ENCODE results near the gene SEL1L3.

The SEL1L3 gene

DNA sequence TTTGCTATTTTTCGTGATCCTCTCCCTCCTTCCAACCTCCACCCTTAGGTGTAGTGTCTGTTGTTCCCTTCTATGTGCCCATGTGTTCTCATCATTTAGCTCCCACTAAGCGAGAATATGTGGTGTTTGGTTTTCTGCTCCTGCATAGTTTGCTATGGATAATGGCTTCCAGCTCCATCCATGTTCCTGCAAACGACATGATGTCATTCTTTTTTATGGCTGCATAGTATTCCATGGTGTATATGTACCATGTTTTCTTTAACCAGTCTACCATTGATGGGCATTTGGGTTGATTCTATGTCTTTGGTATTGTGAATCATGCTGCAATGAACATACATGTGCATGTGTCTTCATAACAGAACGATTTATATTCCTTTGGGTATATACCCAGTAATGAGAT lies 102.7 kb downstream of the SEL1L3 start:
- TF ChIP-seq, protein P1, sequence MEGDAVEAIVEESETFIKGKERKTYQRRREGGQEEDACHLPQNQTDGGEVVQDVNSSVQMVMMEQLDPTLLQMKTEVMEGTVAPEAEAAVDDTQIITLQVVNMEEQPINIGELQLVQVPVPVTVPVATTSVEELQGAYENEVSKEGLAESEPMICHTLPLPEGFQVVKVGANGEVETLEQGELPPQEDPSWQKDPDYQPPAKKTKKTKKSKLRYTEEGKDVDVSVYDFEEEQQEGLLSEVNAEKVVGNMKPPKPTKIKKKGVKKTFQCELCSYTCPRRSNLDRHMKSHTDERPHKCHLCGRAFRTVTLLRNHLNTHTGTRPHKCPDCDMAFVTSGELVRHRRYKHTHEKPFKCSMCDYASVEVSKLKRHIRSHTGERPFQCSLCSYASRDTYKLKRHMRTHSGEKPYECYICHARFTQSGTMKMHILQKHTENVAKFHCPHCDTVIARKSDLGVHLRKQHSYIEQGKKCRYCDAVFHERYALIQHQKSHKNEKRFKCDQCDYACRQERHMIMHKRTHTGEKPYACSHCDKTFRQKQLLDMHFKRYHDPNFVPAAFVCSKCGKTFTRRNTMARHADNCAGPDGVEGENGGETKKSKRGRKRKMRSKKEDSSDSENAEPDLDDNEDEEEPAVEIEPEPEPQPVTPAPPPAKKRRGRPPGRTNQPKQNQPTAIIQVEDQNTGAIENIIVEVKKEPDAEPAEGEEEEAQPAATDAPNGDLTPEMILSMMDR (IDR thresholded peaks at IDR 0.05; ENCODE audit: low read depth, low read length) = no peak
- Histone ChIP-seq H3K27me3 (ENCODE audit: insufficient read depth, low read depth, severe bottlenecking) (no peaks in the 10 kb centered on the region), H3K4me3 (ENCODE audit: low read depth, low read length) (no peak overlapping the region), H3K36me3 (peaks cover 22% of the 10 kb centered on the region), H3K9me3 (ENCODE audit: severe bottlenecking) (no peaks in the 10 kb centered on the region), H3K27ac (no peak overlapping the region)
- no peak for DNase-seq

DNA sequence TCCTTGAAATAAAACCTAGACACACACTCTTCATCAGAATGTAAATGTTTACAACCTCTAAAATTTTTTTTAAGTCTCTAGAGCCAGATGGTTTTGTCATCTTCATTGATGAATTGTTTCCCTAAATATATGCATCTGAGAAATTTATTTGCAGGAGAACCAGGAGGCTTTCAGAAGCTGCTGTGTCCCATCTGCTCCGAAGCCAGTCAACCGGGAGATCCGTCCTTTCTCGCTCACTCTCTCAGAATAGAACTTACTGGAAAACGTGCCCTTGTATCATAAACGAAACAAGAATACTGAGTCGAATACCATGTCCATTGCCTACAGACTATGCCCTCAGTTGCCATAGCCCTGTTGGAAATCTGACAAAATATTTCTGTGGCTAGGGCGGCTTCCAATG lies 103.7 kb downstream of the SEL1L3 start:
- DNase-seq = no peak
- H3K36me3 ChIP-seq = peaks cover 19% of the 10 kb centered on the region

DNA sequence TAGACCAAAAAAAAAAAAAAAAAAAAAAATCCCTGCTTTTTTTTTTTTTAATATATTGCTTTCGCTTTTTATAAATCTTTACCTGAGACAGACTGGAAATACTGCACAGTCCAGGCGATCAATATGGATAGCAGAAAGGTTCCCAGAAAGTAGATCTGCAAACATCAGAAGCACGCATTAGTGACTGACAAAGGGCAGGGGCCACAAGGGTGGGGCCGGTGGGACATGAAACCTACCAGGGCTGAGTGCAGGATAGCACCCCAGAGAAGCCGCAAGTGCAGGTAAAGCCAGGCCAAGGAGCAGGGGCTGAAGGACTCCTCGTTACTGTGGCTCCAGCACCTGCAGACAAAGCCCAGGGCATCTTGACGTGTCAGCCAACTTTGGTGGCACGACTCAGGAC lies 105.3 kb downstream of the SEL1L3 start:
- DNase-seq = no peak
- H3K36me3 ChIP-seq = peaks cover 13% of the 10 kb centered on the region; the same call in 1 of the 2 replicates
- H3K27me3 ChIP-seq (ENCODE audit: insufficient read depth, low read depth, severe bottlenecking) = no peaks in the 10 kb centered on the region

More for the DNA sequence above, 103.7 kb downstream of the SEL1L3 start:
- no peaks in the 10 kb centered on the region for H3K27me3 ChIP-seq (ENCODE audit: insufficient read depth, low read depth, severe bottlenecking)
- TF ChIP-seq, protein P1 (IDR thresholded peaks at IDR 0.05; ENCODE audit: low read depth, low read length) = no peak
- no peaks in the 10 kb centered on the region for H3K9me3 ChIP-seq (ENCODE audit: severe bottlenecking)
- H3K4me3 ChIP-seq (ENCODE audit: low read depth, low read length) = no peak overlapping the region
- no peak overlapping the region for H3K27ac ChIP-seq

DNA sequence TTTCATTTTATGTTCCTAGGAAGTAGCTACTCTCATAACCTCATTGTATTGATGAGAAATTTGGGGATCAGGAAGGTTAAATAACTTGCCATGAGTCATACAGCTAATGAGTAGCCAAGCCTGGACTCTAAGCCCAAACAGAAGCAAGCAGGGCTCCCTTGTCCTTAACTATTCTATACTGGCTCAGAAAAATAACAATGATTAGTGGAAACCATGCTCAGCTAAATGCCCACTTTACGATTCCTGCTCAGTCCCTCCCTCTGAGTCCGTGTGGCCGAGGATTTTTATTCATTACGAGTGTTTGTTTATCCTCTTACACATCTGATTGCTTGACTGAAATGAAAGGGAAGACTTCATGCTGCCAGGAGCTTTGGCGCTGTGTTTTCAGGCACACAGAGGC lies 106.3 kb downstream of the SEL1L3 start:
- no peaks in the 10 kb centered on the region for H3K27me3 ChIP-seq (ENCODE audit: insufficient read depth, low read depth, severe bottlenecking)
- TF ChIP-seq, protein P1 (IDR thresholded peaks at IDR 0.05; ENCODE audit: low read depth, low read length) = no peak
- peaks cover 11% of the 10 kb centered on the region; the same call in 1 of the 2 replicates for H3K36me3 ChIP-seq
- no peaks in the 10 kb centered on the region for H3K9me3 ChIP-seq (ENCODE audit: severe bottlenecking)
- H3K27ac ChIP-seq = no peak overlapping the region
- no peak for DNase-seq
- no peak overlapping the region for H3K4me3 ChIP-seq (ENCODE audit: low read depth, low read length)

More for the DNA sequence above, 105.3 kb downstream of the SEL1L3 start:
- H3K9me3 ChIP-seq (ENCODE audit: severe bottlenecking) = no peaks in the 10 kb centered on the region
- TF ChIP-seq, protein P1 (IDR thresholded peaks at IDR 0.05; ENCODE audit: low read depth, low read length) = no peak
- no peak overlapping the region for H3K4me3 ChIP-seq (ENCODE audit: low read depth, low read length)
- H3K27ac ChIP-seq = no peak overlapping the region

DNA sequence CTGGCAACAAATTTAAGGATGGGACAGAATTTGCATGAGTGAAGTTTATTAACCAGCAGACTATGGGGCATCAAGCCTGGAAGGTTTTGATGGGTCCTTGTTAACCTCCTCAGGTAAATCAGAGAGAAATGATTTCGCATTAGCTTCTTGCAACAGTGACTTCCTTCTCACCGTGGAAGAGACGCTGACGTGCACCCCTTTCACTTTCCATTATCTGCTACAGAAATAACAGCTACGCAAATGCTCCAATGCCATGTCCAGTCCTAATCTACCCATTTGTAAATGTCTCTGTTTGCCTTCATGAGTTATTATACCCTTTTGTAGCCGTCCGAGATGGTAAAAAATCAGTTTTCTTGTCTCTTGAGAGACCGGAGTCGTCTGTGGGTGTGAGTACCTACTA lies 106.9 kb downstream of the SEL1L3 start:
- Histone ChIP-seq H3K4me3 (ENCODE audit: low read depth, low read length) (no peak overlapping the region), H3K27me3 (ENCODE audit: insufficient read depth, low read depth, severe bottlenecking) (no peaks in the 10 kb centered on the region), H3K27ac (no peak overlapping the region), H3K9me3 (ENCODE audit: severe bottlenecking) (no peaks in the 10 kb centered on the region), H3K36me3 (peaks cover 11% of the 10 kb centered on the region; the same call in 1 of the 2 replicates)
- DNase-seq = no peak
- TF ChIP-seq, protein P1 (IDR thresholded peaks at IDR 0.05; ENCODE audit: low read depth, low read length) = no peak

DNA sequence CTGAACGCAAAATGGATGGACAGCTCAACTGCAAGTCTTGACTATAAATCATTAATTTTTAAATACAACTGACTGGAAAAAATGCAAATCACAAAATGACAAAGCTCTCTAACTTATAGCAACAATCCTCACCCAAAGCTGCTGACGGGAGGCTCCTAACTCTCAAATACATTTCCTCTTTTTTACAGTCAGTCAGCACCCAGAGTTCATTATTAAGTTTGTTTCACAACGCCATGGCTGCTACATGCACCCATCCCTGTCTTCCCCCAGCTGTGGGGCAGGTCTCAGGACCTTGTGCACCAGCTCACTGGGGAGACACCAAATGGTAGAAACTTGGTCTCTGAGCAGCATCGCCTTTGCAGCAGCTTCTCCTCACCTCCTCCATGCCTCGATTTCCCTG lies 109.5 kb downstream of the SEL1L3 start:
- Histone ChIP-seq H3K27me3 (ENCODE audit: insufficient read depth, low read depth, severe bottlenecking) (no peaks in the 10 kb centered on the region), H3K4me3 (ENCODE audit: low read depth, low read length) (no peak overlapping the region), H3K27ac (no peak overlapping the region), H3K36me3 (peaks cover 2% of the 10 kb centered on the region; the same call in 1 of the 2 replicates), H3K9me3 (ENCODE audit: severe bottlenecking) (no peaks in the 10 kb centered on the region)
- no peak for DNase-seq
- TF ChIP-seq, protein P1 (IDR thresholded peaks at IDR 0.05; ENCODE audit: low read depth, low read length) = no peak

All from WERI-Rb-1 (cell line).